HG02943 (cell line): ENCODE measurements around the gene ASAP3.

ENCODE experiments used
- ATAC-seq: cut with Tn5 transposase; IDR thresholded peaks from one replicate; pipeline ENCODE4 v1.9.1; 2021; ENCODE audit warnings: mild to moderate bottlenecking, low read depth, moderate library complexity; ENCODE audit not compliant: unreplicated experiment

ASAP3 gene

GRCh38 chr1:23451441-23451840 lies 32.5 kb downstream of the ASAP3 start:
- no peak for ATAC-seq

- no peak for ATAC-seq
Measured at GRCh38 chr1:23450894-23451293, 33.1 kb downstream of the ASAP3 start.

GRCh38 chr1:23449958-23450357 lies 34.0 kb downstream of the ASAP3 start:
- ATAC-seq: no peak

GRCh38 chr1:23449306-23449705 lies 34.7 kb downstream of the ASAP3 start:
- no peak for ATAC-seq

GRCh38 chr1:23448846-23449245 lies 35.1 kb downstream of the ASAP3 start:
- no peak for ATAC-seq

- ATAC-seq: no peak
Measured at GRCh38 chr1:23446661-23447310, 37.2 kb downstream of the ASAP3 start.

GRCh38 chr1:23444596-23445390 lies 39.2 kb downstream of the ASAP3 start:
- ATAC-seq: no peak

- no peak for ATAC-seq
Measured at GRCh38 chr1:23444104-23444533, 39.9 kb downstream of the ASAP3 start.

GRCh38 chr1:23442751-23443150 lies 41.2 kb downstream of the ASAP3 start:
- ATAC-seq: no peak

- ATAC-seq: no peak
Measured at GRCh38 chr1:23441446-23442148, 42.4 kb downstream of the ASAP3 start.

- ATAC-seq: no peak
Measured at GRCh38 chr1:23438545-23438944, 45.4 kb downstream of the ASAP3 start.

GRCh38 chr1:23437355-23437664 lies 46.7 kb downstream of the ASAP3 start:
- no peak for ATAC-seq

GRCh38 chr1:23436520-23437354 lies 47.2 kb downstream of the ASAP3 start:
- no peak for ATAC-seq

- ATAC-seq: no peak
Measured at GRCh38 chr1:23434260-23434775, 49.7 kb downstream of the ASAP3 start.

- ATAC-seq: no peak
Measured at GRCh38 chr1:23433122-23433521, 50.9 kb downstream of the ASAP3 start.

- no peak for ATAC-seq
Measured at GRCh38 chr1:23431431-23431830, 52.5 kb downstream of the ASAP3 start.

GRCh38 chr1:23430803-23431202 lies 53.2 kb downstream of the ASAP3 start:
- ATAC-seq: no peak

GRCh38 chr1:23428136-23428905 lies 55.7 kb downstream of the ASAP3 start:
- no peak for ATAC-seq

GRCh38 chr1:23427550-23427949 lies 56.4 kb downstream of the ASAP3 start:
- no peak for ATAC-seq

GRCh38 chr1:23426828-23427227 lies 57.2 kb downstream of the ASAP3 start:
- no peak for ATAC-seq
